ENCODE results near the gene SMARCC2.

Gene SMARCC2

GRCh38 chr12:56120158-56120846 lies 69.0 kb downstream of the SMARCC2 start:
- no peak for DNase-seq (ENCODE audit: low spot score)

- DNase-seq (ENCODE audit: low spot score): peak; percentile 84
Observed at GRCh38 chr12:56119361-56119796, 69.9 kb downstream of the SMARCC2 start.

- DNase-seq (ENCODE audit: low spot score): no peak
Observed at GRCh38 chr12:56118688-56119357, 70.5 kb downstream of the SMARCC2 start.

- peak; percentile 100 for DNase-seq (ENCODE audit: low spot score)
Observed at GRCh38 chr12:56117778-56118687, 71.2 kb downstream of the SMARCC2 start, which contains the start of gene ZC3H10. Gene ZC3H10, plus strand, starts transcription at chr12:56118266. Its CDS starts 2,297 bp downstream, at chr12:56120563.

GRCh38 chr12:56117082-56117706 lies 72.1 kb downstream of the SMARCC2 start:
- peak; percentile 52 for DNase-seq (ENCODE audit: low spot score)

- peak; percentile 97 for DNase-seq (ENCODE audit: low spot score)
Observed at GRCh38 chr12:56116267-56117081, 72.8 kb downstream of the SMARCC2 start, which contains the start of gene RPL41. Gene RPL41, plus strand, starts transcription at chr12:56116633.

- no peak for DNase-seq (ENCODE audit: low spot score)
Observed at GRCh38 chr12:56115329-56115728, 74.0 kb downstream of the SMARCC2 start.

- no peak for DNase-seq (ENCODE audit: low spot score)
Observed at GRCh38 chr12:56114084-56114483, 75.2 kb downstream of the SMARCC2 start.

Measured in NAMALWA (cell line).